Stimulated activated CD8-positive, alpha-beta memory T cell treated with anti-CD3 and anti-CD28 coated beads, Interleukin-7, amount 100 ng/mL, for 24 hours (primary cell): ENCODE data around the gene SNAPC2.
"Not testable (repeated sequence)": the region's sequence is repeated elsewhere in the genome, so short reads cannot be mapped to it uniquely, and the experiment has no call there.

Source experiments
- DNase-seq: peaks from one replicate; pipeline ENCODE4 v3.0.0-alpha.2; 2020; ENCODE audit warnings: low read depth

SNAPC2 gene

GRCh38 chr19:7909471-7910067 lies 10.6 kb upstream of the SNAPC2 start:
- no peak for DNase-seq

- no peak for DNase-seq
Measured at GRCh38 chr19:7910321-7911161, 9.6 kb upstream of the SNAPC2 start.

GRCh38 chr19:7911508-7912143 lies 8.5 kb upstream of the SNAPC2 start:
- no peak for DNase-seq

GRCh38 chr19:7912144-7912696 lies 7.9 kb upstream of the SNAPC2 start:
- DNase-seq = no peak

GRCh38 chr19:7912697-7913564 lies 7.2 kb upstream of the SNAPC2 start:
- no peak for DNase-seq

- DNase-seq = no peak
Measured at GRCh38 chr19:7913652-7914051, 6.5 kb upstream of the SNAPC2 start.

GRCh38 chr19:7914099-7914498 lies 6.0 kb upstream of the SNAPC2 start:
- DNase-seq = no peak

- no peak for DNase-seq
Measured at GRCh38 chr19:7914598-7915045, 5.5 kb upstream of the SNAPC2 start, which contains the start of gene TGFBR3L. Gene TGFBR3L, plus strand, starts transcription at chr19:7914830.

- no peak for DNase-seq
Measured at GRCh38 chr19:7915250-7916102, 4.7 kb upstream of the SNAPC2 start.

GRCh38 chr19:7916103-7916954 lies 3.8 kb upstream of the SNAPC2 start:
- DNase-seq = no peak

GRCh38 chr19:7916955-7917266 lies 3.2 kb upstream of the SNAPC2 start:
- no peak for DNase-seq

- DNase-seq = peak; percentile 35
Measured at GRCh38 chr19:7917267-7918061, 2.7 kb upstream of the SNAPC2 start.

- DNase-seq = not testable (repeated sequence)
Measured at GRCh38 chr19:7918062-7918614, 2.0 kb upstream of the SNAPC2 start.

GRCh38 chr19:7918615-7919421 lies 1.3 kb upstream of the SNAPC2 start:
- no peak for DNase-seq

GRCh38 chr19:7920519-7921301 lies 572 bp downstream of the SNAPC2 start:
- peak; percentile 100 for DNase-seq

- no peak for DNase-seq
Measured at GRCh38 chr19:7921302-7921966, 1.3 kb downstream of the SNAPC2 start.
